ENCODE results near the gene RAB11A.

RAB11A gene

DNA sequence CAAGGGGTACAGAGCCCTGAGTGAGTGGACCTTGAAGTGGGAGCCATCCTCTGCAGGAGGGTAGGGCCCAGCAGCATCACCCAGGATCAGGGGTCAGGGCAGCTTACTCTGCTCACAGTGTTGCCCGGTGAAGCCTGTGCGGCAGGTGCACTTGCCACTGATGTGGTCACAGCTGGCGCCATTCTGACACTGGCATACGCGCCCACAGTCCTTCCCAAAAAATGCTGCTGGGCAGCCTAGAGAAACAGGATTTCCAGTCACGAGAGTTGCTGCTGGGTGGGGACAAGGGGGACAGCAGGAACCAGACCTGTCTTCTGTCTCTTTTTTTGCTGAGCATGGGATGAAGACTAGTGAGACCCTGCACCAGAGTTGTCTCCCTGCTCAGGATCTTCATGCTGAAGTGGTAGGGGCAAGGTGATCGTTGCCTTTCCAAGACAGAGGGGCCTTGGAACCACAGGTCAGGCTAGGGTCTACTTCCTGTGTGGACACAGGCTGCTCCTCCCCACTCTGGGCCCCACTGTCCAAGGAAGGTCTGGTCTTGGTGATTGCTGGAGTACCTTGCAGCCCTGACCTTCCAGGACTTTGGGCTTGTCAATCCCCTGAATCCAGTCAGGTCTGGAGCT lies 46.9 kb downstream of the RAB11A start:
- Histone ChIP-seq H2AFZ (ENCODE audit: low read depth, low read length) (no peak overlapping the region), H3K4me1 (ENCODE audit: insufficient read depth, low read length) (no peaks in the 10 kb centered on the region), H3K27me3 (ENCODE audit: insufficient read depth, low read length, poor library complexity) (no peaks in the 10 kb centered on the region), H3K27ac (ENCODE audit: low read length) (no peak overlapping the region), H4K20me1 (ENCODE audit: insufficient read depth, low read length) (no peaks in the 10 kb centered on the region), H3K4me3 (ENCODE audit: low read depth in 1 of 2, low read length in 2 of 2) (no peak overlapping the region), H3K9ac (ENCODE audit: low read depth, low read length) (no peak overlapping the region), H3K9me3 (ENCODE audit: insufficient read depth, low read length, severe bottlenecking) (no peaks in the 10 kb centered on the region), H3K4me2 (ENCODE audit: insufficient read depth, low read length) (no peak overlapping the region), H3K36me3 (ENCODE audit: insufficient read depth, low read length) (no peaks in the 10 kb centered on the region), H3K79me2 (ENCODE audit: insufficient read depth, low read length) (no peaks in the 10 kb centered on the region)
- no peak for ATAC-seq (ENCODE audit: insufficient read depth, low read depth)
- TF ChIP-seq EZH2 (IDR thresholded peaks at IDR 0.05; ENCODE audit: borderline replicate concordance, low read depth, low read length, severe bottlenecking), result no peak
- DNase-seq, result no peak

- no peaks in the 10 kb centered on the region for H3K79me2 ChIP-seq (ENCODE audit: insufficient read depth, low read length)
- peak; percentile 27 for TF ChIP-seq CTCF (IDR thresholded peaks at IDR 0.05; ENCODE audit: borderline replicate concordance, extremely low read depth, low read length, poor library complexity, severe bottlenecking)
- TF ChIP-seq EZH2 (IDR thresholded peaks at IDR 0.05; ENCODE audit: borderline replicate concordance, low read depth, low read length, severe bottlenecking), result no peak
- ATAC-seq (ENCODE audit: insufficient read depth, low read depth) (no peak), DNase-seq (no peak)
- no peaks in the 10 kb centered on the region for H3K27me3 ChIP-seq (ENCODE audit: insufficient read depth, low read length, poor library complexity)
- no peak overlapping the region for H3K27ac ChIP-seq (ENCODE audit: low read length)
- H3K4me3 ChIP-seq (ENCODE audit: low read depth in 1 of 2, low read length in 2 of 2), result no peak overlapping the region
- H3K36me3 ChIP-seq (ENCODE audit: insufficient read depth, low read length), result no peaks in the 10 kb centered on the region
- H4K20me1 ChIP-seq (ENCODE audit: insufficient read depth, low read length), result no peaks in the 10 kb centered on the region
- H3K4me2 ChIP-seq (ENCODE audit: insufficient read depth, low read length), result no peak overlapping the region
- no peak overlapping the region for H3K9ac ChIP-seq (ENCODE audit: low read depth, low read length)
- H3K4me1 ChIP-seq (ENCODE audit: insufficient read depth, low read length), result no peaks in the 10 kb centered on the region
- H3K9me3 ChIP-seq (ENCODE audit: insufficient read depth, low read length, severe bottlenecking), result no peaks in the 10 kb centered on the region
- no peak overlapping the region for H2AFZ ChIP-seq (ENCODE audit: low read depth, low read length)
Observed at GRCh38 chr15:65916664-65917406, 47.5 kb downstream of the RAB11A start.

DNA sequence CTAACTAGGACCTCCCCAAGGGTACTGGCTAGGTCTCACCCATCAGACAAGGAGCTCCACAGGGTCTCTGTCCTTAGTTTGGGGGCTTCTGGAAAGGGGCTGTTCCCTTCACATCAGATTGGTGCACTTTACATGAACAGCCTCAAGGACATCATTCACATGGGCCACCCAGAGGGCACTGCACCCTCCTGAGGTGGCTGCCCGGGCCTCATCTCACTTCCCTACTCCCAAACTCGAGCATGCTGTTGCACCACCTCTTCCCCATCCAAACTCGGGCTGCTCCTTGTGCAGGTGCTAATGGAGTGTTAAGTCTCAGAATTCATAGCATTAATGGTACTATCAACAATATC lies 48.1 kb downstream of the RAB11A start:
- Histone ChIP-seq H3K4me1 (ENCODE audit: insufficient read depth, low read length) (no peaks in the 10 kb centered on the region), H4K20me1 (ENCODE audit: insufficient read depth, low read length) (no peaks in the 10 kb centered on the region), H3K4me3 (ENCODE audit: low read depth in 1 of 2, low read length in 2 of 2) (no peak overlapping the region), H3K27ac (ENCODE audit: low read length) (no peak overlapping the region), H2AFZ (ENCODE audit: low read depth, low read length) (no peak overlapping the region), H3K9me3 (ENCODE audit: insufficient read depth, low read length, severe bottlenecking) (no peaks in the 10 kb centered on the region), H3K9ac (ENCODE audit: low read depth, low read length) (no peak overlapping the region), H3K4me2 (ENCODE audit: insufficient read depth, low read length) (no peak overlapping the region), H3K27me3 (ENCODE audit: insufficient read depth, low read length, poor library complexity) (no peaks in the 10 kb centered on the region), H3K36me3 (ENCODE audit: insufficient read depth, low read length) (no peaks in the 10 kb centered on the region), H3K79me2 (ENCODE audit: insufficient read depth, low read length) (no peaks in the 10 kb centered on the region)
- no peak for TF ChIP-seq CTCF (IDR thresholded peaks at IDR 0.05; ENCODE audit: borderline replicate concordance, extremely low read depth, low read length, poor library complexity, severe bottlenecking)
- TF ChIP-seq EZH2 (IDR thresholded peaks at IDR 0.05; ENCODE audit: borderline replicate concordance, low read depth, low read length, severe bottlenecking), result no peak
- ATAC-seq (ENCODE audit: insufficient read depth, low read depth) (no peak), DNase-seq (no peak)

GRCh38 chr15:65917936-65918335 lies 48.6 kb downstream of the RAB11A start:
- TF ChIP-seq CTCF (IDR thresholded peaks at IDR 0.05; ENCODE audit: borderline replicate concordance, extremely low read depth, low read length, poor library complexity, severe bottlenecking), result no peak
- no peak for TF ChIP-seq EZH2 (IDR thresholded peaks at IDR 0.05; ENCODE audit: borderline replicate concordance, low read depth, low read length, severe bottlenecking)

More at GRCh38 chr15:65917936-65918335, 48.6 kb downstream of the RAB11A start:
- no peaks in the 10 kb centered on the region for H3K79me2 ChIP-seq (ENCODE audit: insufficient read depth, low read length)
- no peak overlapping the region for H3K27ac ChIP-seq (ENCODE audit: low read length)
- H4K20me1 ChIP-seq (ENCODE audit: insufficient read depth, low read length), result no peaks in the 10 kb centered on the region
- no peaks in the 10 kb centered on the region for H3K4me1 ChIP-seq (ENCODE audit: insufficient read depth, low read length)
- no peak overlapping the region for H3K4me3 ChIP-seq (ENCODE audit: low read depth in 1 of 2, low read length in 2 of 2)
- H3K36me3 ChIP-seq (ENCODE audit: insufficient read depth, low read length), result no peaks in the 10 kb centered on the region
- H3K27me3 ChIP-seq (ENCODE audit: insufficient read depth, low read length, poor library complexity), result no peaks in the 10 kb centered on the region
- ATAC-seq (ENCODE audit: insufficient read depth, low read depth), result no peak
- DNase-seq, result no peak
- H3K4me2 ChIP-seq (ENCODE audit: insufficient read depth, low read length), result no peak overlapping the region
- H3K9ac ChIP-seq (ENCODE audit: low read depth, low read length), result no peak overlapping the region
- no peak overlapping the region for H2AFZ ChIP-seq (ENCODE audit: low read depth, low read length)
- H3K9me3 ChIP-seq (ENCODE audit: insufficient read depth, low read length, severe bottlenecking), result no peaks in the 10 kb centered on the region

Data from DND-41 (cell line).